Measurements from ENCODE around the gene PIPOX.

DNA sequence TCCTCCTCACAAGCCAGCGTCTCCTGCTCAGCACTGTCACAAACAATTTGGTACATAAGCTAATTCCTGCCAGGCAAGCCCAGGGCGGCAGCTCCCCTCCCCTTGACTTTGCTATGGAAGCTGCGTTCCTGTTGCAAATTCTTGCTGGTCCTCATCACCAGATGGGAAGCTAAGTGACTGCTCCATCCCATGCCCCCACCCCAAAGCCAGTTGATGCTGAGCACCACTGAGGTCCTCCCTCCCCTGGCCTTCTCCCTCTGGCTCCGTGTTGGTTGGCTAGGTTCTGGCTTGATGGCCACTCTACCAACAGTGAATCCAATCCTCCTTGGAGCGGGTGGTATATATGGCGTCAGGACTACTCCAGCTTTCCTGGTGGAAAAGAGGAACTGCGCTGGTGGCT lies 34.4 kb downstream of the PIPOX start:
- TF ChIP-seq CTCF (IDR thresholded peaks at IDR 0.05; ENCODE audit: extremely low read depth in 1 of 2, insufficient read depth in 1 of 2, low read depth in 1 of 2, low read length in 2 of 2) (no peak), MAX (IDR thresholded peaks at IDR 0.05; ENCODE audit: insufficient read depth, insufficient read length) (no peak), POLR2AphosphoS5 (IDR thresholded peaks at IDR 0.05; ENCODE audit: insufficient read depth, low read depth, low read length) (no peak)
